ENCODE results near the gene C12orf43. TPM values are rescaled to one million over a fixed set of nuclear protein-coding genes. Genes with fewer than 3 reads are reported as not detected.

C12orf43 gene
- total and polyA plus RNA-seq, 2 of the 4 experiments (the other 2 are of a cell fraction), result 12.5 to 13.5 TPM

GRCh38 chr12:121018860-121019617 lies 2.8 kb upstream of the C12orf43 start:
- Histone ChIP-seq H3K18ac (ENCODE audit: low read depth, low read length) (no peak overlapping the region), H4K5ac (ENCODE audit: low read depth, low read length) (no peak overlapping the region), H4K8ac (ENCODE audit: low read depth in 2 of 2, low read length in 2 of 2) (no peak overlapping the region), H2AK5ac (ENCODE audit: low read depth, low read length) (no peak overlapping the region), H3K23ac (ENCODE audit: low read depth, low read length) (no peak overlapping the region), H3K9me3 (ENCODE audit: control insufficient read depth, insufficient read depth, low read length) (no peaks in the 10 kb centered on the region), H3K9me1 (ENCODE audit: insufficient read depth, low read length) (0 out of 2 replicates have a peak, but pooled peaks cover 6% of the 10 kb centered on the region), H2BK15ac (ENCODE audit: low read depth, low read length) (no peak overlapping the region), H3K27me3 (ENCODE audit: control insufficient read depth, insufficient read depth, low read length) (peaks cover 15% of the 10 kb centered on the region; the same call in 1 of the 2 replicates), H4K20me1 (ENCODE audit: insufficient read depth, low read length) (no peaks in the 10 kb centered on the region), H2AFZ (replicated peaks; ENCODE audit: low read length, poor library complexity) (no peak overlapping the region), H3K4me2 (ENCODE audit: low read depth, low read length) (no peak overlapping the region), H2BK5ac (ENCODE audit: low read depth, low read length, poor library complexity, severe bottlenecking) (no peak overlapping the region), H2BK20ac (ENCODE audit: low read depth, low read length) (no peak overlapping the region), H3K4me1 (ENCODE audit: control insufficient read depth, insufficient read depth, low read length) (no peaks in the 10 kb centered on the region), H3K4me3 (ENCODE audit: insufficient read depth, low read depth, low read length) (no peak overlapping the region), H3K27ac (ENCODE audit: insufficient read depth, low read length) (no peak overlapping the region), H4K91ac (ENCODE audit: insufficient read depth, low read depth, low read length) (no peak overlapping the region), H2BK120ac (ENCODE audit: low read depth, low read length) (no peak overlapping the region), H3K9ac (ENCODE audit: low read depth, low read length) (no peak overlapping the region), H3K4ac (ENCODE audit: low read depth, low read length) (no peak overlapping the region), H3K36me3 (ENCODE audit: control insufficient read depth, insufficient read depth, low read length) (no peaks in the 10 kb centered on the region), H3K79me1 (ENCODE audit: low read depth in 1 of 2, low read length in 2 of 2) (peaks cover 12 to 15% of the 10 kb centered on the region in 2 experiments), H3K56ac (ENCODE audit: extremely low read depth, insufficient read depth, low read length) (no peak overlapping the region), H3K14ac (replicated peaks; ENCODE audit: low read depth, low read length) (no peak overlapping the region), H2AK9ac (replicated peaks; ENCODE audit: low read depth, low read length, poor library complexity) (no peak overlapping the region)
- ChIA-PET POLR2A (ENCODE audit: unreplicated experiment) (interaction anchor here (0.6 kb wide), 1 partner anchor 333 kb away, joined by 3 read pairs; no protein-coding TSS in a partner anchor), CTCF (no interaction called here)
- no CpG with 5 or more reads among the region's 2 CpGs for WGBS, 2 experiments (ENCODE audit: extremely low coverage in 2 of 2, insufficient read length in 1 of 2)
- in situ Hi-C loops (cut with MboI; ENCODE audit: low sequenced_read_pairs), result no loop called here
- TF ChIP-seq CHD1 (IDR thresholded peaks at IDR 0.05; ENCODE audit: low read depth, low read length), result no peak
- no peak for TF ChIP-seq CEBPB (IDR thresholded peaks at IDR 0.05; ENCODE audit: low read depth, low read length)
- TF ChIP-seq MAFK (IDR thresholded peaks at IDR 0.05; ENCODE audit: low read depth, low read length), result no peak
- no peak for TF ChIP-seq RFX5 (IDR thresholded peaks at IDR 0.05; ENCODE audit: low read depth, low read length)
- TF ChIP-seq ELK1 (IDR thresholded peaks at IDR 0.05; ENCODE audit: borderline replicate concordance, low read depth, low read length), result no peak
- intact Hi-C loops (cut with micrococcal nuclease), result no loop called here
- ATAC-seq (ENCODE audit: low read depth) (no peak), DNase-seq (no peak)
- dilution Hi-C loops (cut with HindIII; ENCODE audit: low sequenced_read_pairs, unreplicated experiment), result no loop called here
- BruUV-seq (replicated peaks), result no TSS peak
